Neutrophil (primary cell): ENCODE data around the gene BIN1.

ENCODE experiments used
- H3K27ac ChIP-seq: fragments of 200-600 bp; sonication (generic); 2 replicates; pipeline ENCODE4 v1.5.1; 2016; ENCODE audit warnings: mild to moderate bottlenecking, moderate library complexity
- H3K27me3 ChIP-seq: fragments of 200-600 bp; sonication (generic); 2 replicates; pipeline ENCODE4 v1.6.0; 2016; ENCODE audit warnings: mild to moderate bottlenecking
- H3K36me3 ChIP-seq: fragments of 200-600 bp; sonication (generic); 2 replicates; pipeline ENCODE4 v1.5.1; 2017
- H3K4me1 ChIP-seq, 2 experiments: fragments of 200-600 bp in 1 of 2; sonication (generic) in 1 of 2; 1 replicate in 1 of 2; 2 replicates in 1 of 2; pipeline versions ENCODE4 v1.5.1 to v1.6.1; 2013 to 2016; ENCODE audit warnings: low read depth in 1 of 2, low read length in 1 of 2, mild to moderate bottlenecking in 1 of 2, moderate library complexity in 1 of 2; ENCODE audit not compliant: control insufficient read depth in 1 of 2, insufficient read depth in 1 of 2
- H3K4me3 ChIP-seq, 2 experiments: fragments of 200-600 bp in 1 of 2; sonication (generic) in 1 of 2; 1 replicate in 1 of 2; 2 replicates in 1 of 2; pipeline ENCODE4 v1.5.1; 2013 to 2016; ENCODE audit warnings: low read depth in 1 of 2, low read length in 1 of 2, mild to moderate bottlenecking in 1 of 2, moderate library complexity in 1 of 2
- H3K9me3 ChIP-seq: fragments of 200-600 bp; sonication (generic); 2 replicates; pipeline ENCODE4 v1.5.1; 2016
- CTCF ChIP-seq: fragments of 200-600 bp; sonication (generic); IDR thresholded peaks from 2 replicates; pipeline ENCODE4 v1.5.1; 2016; ENCODE audit warnings: antibody characterized with exemption

BIN1 gene

GRCh38 chr2:127025359-127026166 is 81.4 kb downstream of the BIN1 start:
- TF ChIP-seq CTCF = no peak
- Histone ChIP-seq H3K4me1 (no peaks in the 10 kb centered on the region), H3K4me3 (no peak overlapping the region), H3K27me3 (peaks cover 62% of the 10 kb centered on the region), H3K27ac (no peak overlapping the region), H3K36me3 (no peaks in the 10 kb centered on the region), H3K9me3 (no peaks in the 10 kb centered on the region)

- TF ChIP-seq CTCF = no peak
- Histone ChIP-seq H3K4me3 (no peak overlapping the region), H3K27ac (no peak overlapping the region), H3K27me3 (peaks cover 62% of the 10 kb centered on the region), H3K9me3 (no peaks in the 10 kb centered on the region), H3K36me3 (no peaks in the 10 kb centered on the region), H3K4me1 (no peaks in the 10 kb centered on the region)
These were observed 82.1 kb downstream of the BIN1 start for GRCh38 chr2:127024769-127025358.

DNA sequence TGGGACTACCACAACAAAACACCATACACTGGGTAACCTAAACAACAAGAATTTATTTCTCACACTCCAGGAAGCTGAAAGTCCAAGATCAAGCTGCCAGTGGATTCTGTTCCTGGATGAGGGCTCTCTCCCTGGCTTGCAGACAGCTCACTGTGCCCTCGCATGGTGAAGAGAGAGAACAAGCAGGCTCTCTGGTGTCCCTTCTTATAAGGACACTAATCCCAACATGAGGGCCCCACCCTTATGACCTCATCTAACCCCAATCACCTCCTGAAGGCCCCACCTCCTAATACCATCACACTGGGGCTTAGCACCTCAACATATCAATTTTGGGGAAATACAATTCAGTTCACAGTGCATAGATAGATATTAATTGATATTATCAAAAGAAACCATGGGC is 83.5 kb downstream of the BIN1 start:
- H3K36me3 ChIP-seq = no peaks in the 10 kb centered on the region
- H3K9me3 ChIP-seq = no peaks in the 10 kb centered on the region
- no peak overlapping the region for H3K27ac ChIP-seq
- no peak for TF ChIP-seq CTCF
- no peak overlapping the region for H3K4me3 ChIP-seq
- H3K4me1 ChIP-seq = no peaks in the 10 kb centered on the region
- H3K27me3 ChIP-seq = peaks cover 58% of the 10 kb centered on the region

DNA sequence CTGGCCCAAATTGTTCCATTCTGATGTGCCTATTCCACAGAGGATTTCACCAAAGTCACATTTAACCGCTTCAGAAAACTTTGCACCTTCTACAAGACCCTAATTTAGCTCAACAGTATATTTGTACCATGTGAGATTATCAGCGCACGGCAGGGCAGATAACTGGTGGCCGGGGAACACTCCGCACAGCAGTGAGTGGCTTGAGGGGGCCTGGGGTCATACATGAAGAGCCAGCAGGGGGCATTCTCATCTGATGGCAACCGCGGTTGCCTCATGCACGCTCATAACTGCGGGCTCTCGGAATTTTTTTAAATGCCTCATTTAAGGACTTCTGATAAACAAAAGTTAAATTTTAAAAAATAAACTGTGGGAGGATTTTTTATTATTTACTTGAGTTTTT is 84.1 kb downstream of the BIN1 start:
- no peaks in the 10 kb centered on the region for H3K36me3 ChIP-seq
- H3K4me3 ChIP-seq = no peak overlapping the region
- H3K27me3 ChIP-seq = peaks cover 53% of the 10 kb centered on the region
- H3K4me1 ChIP-seq = no peaks in the 10 kb centered on the region
- TF ChIP-seq CTCF = no peak
- H3K9me3 ChIP-seq = no peaks in the 10 kb centered on the region
- H3K27ac ChIP-seq = no peak overlapping the region

DNA sequence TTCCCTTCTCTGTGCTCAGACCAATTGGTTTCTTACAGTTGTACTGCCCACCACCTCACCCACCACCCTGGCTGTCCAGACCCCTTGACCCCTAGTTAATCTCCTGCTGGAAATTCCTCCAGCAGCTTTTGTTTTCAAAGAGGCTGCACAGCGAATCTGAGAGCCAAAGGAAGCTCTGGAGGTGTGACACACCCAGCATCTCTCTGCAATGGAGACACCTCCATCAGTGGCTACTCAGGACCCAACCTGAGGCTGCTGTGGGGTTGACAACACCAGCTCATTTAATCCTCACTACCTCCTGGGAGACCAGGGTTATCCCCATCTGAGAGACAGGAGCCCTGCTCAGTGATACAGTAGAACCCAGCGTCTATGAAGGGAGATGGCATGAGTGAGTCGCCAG is 86.4 kb downstream of the BIN1 start:
- H3K9me3 ChIP-seq = no peaks in the 10 kb centered on the region
- H3K4me3 ChIP-seq = no peak overlapping the region
- no peak overlapping the region for H3K27ac ChIP-seq
- no peaks in the 10 kb centered on the region for H3K36me3 ChIP-seq
- no peak for TF ChIP-seq CTCF
- H3K27me3 ChIP-seq = peaks cover 30% of the 10 kb centered on the region
- H3K4me1 ChIP-seq = no peaks in the 10 kb centered on the region
